RPMI8226 (cell line): Measurements from ENCODE around the gene GABBR2.
A peak's percentile ranks its signal among the peaks of the same experiment; 100 is the strongest.

ENCODE experiments used
- DNase-seq: peaks from one replicate; pipeline ENCODE4 v3.0.0-alpha.2; 2015

The GABBR2 gene

DNA sequence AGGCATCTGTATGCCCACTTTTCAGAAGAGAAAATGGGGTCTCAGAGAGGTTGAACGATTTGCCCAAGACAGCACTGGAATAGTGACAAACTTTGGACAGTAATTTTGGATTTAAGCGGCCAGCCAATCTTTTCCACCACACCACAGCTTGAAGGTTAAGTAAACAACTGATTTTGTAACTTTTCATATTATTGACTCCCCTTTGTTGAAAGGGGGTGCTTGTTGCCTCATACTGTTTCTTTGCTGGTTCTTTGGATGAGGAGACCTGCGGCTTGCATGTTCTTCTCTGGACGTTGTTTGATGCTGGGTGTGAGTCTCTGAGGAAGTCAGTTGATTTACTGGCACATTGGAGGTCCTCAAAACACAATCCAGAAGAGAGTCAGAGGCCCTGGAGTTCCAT, 11.7 kb upstream of the GABBR2 start:
- no peak for DNase-seq

DNA sequence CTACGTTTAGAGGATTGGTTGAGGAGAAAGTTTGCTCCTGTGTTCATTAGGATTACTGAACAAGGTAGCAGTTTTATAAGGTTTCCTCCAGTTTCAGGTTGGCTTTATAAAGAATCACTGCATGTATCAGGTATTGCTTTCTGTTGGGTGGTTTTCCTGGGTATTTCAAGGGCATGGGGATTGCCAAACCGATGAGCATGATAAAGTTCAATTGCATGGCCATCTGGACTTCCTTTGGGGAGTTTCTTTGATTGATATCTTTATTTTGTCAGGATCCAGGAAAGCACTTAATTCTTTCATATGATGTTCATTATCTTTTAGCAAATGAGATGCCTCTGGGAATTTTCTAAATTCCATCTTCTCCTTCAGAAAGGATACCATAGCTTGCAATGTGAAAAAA, 10.3 kb upstream of the GABBR2 start:
- DNase-seq = no peak

DNA sequence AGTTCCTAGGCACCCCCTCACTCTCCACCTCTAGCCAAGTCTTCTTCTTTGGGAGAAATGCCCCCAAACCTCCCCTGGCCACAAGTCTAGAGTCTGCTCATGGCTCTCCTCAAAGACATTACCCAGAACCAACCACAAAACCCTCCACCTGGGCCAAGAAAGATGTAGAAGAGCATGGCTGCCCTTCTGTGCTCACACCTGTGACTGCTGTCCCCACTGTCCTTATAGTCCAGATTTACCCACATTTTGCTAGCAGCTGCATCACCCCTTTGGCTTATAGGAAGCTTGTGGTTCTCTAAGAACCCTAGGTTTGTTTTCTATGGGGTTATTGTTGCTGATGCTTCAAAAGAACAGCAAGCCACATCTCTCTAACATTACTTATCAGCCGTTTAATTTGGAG, 6.1 kb upstream of the GABBR2 start:
- DNase-seq = no peak

DNA sequence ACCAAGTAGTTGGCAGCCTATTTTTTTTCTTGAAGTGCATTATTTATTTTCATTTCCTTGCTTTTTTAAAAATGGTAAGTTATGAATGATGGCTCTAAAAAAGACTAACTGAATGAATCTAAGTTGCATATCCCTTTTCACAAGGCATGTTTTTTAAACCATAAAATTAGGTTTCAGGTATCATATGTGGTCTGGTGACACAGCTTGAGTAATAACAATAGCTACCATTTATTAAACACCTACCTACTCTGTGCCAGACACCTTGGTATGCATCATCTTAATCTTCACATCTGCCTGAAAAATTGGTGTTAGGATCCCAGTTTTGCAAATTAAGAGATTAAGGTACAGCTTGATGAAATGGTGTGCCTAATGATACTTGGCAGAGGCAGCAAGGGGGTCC, 4.3 kb upstream of the GABBR2 start:
- no peak for DNase-seq

DNA sequence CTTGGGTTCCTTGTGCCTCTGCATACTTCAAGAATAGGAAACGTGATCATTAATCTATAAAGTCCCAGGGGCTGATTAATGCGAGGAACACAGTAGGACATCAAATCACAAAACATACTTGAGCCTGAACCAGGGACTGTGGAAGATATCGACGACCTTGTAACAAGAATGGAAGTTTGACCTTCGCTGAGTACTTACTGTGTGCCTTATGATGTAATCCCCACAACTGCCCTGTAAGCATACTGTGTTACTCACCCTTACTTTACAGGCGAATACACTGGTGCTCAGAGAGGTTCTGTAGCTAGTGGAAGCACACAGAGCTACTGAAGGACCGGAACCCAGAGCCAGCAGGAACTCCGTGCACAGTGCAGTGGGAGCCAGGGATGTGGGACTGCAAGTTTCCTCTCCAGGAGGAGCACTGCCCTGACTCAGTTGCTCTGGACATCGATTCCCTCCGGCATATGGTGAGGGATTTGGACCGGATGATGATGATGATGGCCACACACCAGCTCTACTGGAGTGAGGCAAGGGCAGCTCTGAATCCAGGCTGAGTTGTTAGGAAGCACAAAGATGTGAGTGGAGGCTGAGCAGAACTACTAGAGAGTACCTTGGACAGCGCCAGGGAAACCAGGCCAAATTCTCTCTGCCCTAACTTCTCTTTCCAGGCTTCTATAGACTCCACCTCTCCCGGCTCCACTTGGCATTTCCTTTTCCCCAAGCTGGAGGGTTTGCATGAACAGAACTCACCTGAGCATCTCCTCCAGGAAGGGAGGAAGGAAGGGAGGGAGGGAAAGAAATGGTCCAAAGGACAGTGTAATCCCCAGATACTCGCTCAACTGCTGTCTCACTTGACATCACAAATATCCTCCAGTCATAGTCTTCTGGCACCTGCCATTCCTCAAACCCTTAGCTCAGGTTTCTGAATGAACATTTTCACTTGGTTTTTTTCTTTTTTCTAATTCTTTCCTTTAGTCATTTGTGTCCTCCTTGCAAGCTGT, 1.5 kb upstream of the GABBR2 start:
- peak; percentile 11 for DNase-seq

DNA sequence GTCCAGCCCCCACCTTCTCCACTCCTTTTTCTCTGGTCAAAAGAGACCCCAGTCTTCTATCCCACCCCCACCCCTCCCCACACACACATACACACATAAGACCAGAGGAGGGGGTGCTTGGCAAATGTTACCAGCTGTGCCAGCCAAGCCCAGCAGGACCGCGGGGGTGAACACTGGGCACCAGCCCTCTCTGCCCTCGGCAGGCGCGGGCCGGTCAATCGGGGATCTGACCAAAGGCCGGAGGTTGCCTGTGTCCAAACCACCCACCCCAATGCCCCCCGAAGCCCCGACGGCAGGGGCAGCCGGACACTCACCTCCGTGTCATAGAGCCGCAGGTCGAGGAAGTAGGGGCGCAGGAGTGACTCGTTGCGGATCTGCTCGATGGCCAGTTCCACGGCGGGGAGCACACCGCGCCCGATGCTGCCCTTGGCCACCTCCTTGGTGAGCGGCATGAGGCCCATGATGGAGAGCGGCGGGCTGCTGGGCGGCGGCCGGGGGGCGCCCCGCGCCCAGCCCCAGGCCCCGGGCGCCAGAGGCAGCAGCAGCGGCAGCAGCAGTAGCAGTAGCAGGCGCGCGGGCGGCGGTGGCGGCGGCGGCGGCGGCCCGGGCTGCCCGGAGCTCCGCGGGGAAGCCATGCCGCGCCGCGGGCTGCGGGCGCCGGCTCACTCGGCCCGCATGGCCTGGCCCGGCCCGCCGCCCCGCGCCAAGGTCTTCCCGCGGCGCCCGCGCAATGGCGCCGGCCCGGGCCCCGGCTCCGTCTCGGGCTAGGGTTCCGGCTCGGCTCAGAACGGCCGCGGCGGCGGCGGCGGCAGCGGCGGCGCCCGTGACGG, 417 bp downstream of the GABBR2 start:
- DNase-seq = no peak

DNA sequence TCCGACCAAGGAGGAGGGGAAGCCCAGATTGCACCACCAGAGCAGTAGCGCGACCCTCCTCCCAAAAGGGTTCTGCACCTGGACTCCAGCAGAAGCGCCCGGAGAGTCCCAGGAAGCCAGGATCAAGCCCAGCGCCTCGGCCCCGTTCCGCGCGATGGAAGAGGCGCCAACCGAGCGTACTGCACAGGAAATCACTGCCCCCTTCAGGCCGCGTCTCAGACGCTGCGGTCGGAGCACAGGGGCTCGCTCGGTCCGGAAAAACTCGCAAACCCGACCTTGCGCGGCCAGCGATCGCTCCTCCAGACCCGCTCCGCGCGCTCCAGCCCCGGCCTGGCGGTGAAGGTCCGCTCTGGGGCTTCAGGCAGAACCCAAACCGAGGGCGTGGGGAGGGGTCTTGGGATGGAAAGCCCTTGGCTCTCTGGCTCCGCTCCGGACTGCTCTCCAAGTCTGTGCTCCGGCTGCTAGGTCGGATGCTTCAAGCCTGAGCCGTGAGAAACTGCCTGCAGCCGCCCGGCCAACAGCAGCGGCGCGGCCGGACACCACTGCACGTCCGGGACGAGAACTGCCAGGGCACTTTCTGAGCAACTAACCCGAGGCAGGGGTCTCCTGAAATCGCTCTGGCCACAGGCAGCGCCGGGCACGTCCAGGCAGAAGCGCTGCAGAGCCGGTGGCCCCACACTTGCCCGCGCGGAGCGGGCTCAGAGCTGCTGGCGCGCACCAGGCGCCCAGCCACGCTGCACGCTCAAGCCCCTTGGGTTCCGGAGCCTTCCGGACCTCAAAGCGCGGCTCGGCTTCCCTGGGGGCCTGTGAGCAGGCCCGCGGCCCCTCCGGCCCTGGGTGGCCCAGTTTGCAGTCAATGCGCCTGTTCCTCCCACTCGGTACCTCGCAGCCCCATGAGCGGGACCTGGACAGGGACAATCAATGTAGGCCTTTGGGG, 1.3 kb downstream of the GABBR2 start:
- DNase-seq = peak; percentile 43

DNA sequence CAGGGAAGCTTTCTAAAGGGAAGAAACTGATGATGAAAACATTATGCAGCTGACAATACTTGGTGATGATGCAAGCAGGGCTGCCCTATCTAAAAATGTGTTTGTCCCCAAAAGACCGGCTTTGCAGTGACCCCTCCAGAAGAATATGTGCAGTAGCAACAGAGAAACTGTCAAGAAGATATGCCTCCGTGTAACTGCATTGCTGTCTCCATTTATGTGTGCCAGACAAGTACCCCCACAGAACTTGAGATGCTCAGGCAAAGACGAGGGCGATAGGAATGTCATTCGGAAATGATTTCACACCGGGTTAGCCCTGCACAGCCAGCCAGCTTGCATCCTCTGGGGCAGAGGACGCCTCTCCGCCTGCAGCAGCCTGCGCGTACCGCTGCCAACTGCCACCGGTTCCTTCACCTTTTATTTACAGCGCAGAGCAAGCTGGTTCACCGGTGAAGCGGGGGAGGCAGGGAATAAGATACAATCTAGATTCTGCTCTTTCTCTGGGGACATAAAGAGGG, 2.0 kb downstream of the GABBR2 start:
- DNase-seq = peak; percentile 2

DNA sequence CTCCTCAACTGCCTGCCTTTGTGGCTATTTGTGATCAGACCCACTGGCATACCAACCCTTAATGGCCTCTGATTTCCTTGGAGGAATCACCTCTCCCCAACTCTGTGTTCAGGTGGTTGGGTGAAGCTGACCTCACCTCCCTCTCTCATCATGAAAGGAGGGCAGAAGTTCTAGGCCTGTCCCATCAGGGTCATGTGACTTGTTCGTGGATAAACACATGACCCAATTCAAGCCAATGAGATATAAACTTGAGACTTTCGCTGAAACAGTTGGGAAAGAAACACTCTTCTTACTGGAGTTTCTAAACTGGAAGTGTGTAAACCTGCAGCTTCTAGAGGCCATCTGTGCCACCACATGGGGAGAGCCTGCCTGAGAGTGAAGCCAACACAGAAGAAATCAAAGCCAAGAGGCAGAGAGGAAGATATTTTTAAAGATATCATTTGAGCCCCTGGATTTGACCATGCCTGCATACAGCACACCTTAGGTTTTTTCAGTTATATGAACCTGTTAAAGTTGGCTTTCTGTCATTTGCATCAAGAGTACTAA, 5.8 kb downstream of the GABBR2 start:
- DNase-seq = no peak

DNA sequence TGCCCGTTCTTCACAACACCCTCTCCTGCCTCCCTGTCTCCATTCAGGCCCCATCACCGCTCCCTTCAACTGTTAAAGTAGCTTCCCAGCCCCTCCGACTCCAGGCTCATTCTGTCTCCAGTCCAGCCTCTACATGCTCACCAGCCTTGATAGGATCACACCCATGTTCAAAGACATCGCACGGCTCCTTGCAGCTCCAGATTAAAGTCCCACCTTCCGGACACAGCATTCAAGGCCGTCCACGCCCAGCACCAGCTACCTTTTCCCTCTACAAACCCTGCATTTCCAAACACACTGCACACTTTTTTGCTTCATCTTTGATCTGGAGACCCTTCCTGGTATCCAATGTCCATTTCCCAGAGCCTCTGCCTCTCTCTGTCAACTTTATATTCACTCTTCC, 6.4 kb downstream of the GABBR2 start:
- no peak for DNase-seq

DNA sequence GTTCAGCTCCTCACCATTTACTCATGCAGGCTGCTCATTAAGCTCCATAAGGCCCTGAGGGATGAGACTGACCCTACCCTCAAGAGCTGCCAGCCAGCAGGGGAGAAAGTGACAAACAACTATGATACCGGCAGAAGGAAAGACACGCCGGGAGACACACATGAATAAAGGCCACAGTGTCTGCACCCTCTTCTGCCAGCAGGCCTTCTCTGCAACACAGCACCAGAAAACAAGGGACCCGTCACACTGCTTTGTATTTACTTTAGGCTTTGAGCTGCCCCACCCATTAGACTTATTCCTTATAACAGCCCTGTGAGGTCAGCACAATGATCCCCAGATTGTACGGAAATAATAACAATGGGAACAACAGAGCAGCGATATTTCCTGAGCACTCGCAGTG, 7.2 kb downstream of the GABBR2 start:
- no peak for DNase-seq

DNA sequence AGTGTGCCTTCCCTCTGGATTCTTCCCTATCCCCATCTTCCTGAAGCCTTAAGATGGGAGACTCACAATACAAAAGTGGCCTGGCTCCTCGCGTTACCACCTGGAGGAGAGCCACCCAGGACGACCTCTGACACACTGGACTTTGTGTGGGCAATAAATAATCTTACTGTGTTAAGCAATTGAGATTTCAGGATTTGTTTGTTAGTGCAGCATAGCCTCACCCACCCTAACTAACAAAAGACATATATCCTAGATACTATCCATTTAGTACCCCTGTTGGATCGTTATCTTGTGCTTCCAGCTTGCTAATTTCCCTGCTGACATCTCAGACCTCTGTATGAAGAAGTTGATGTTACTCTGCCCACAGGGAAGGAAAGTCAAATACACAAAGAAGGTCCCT, 7.9 kb downstream of the GABBR2 start:
- DNase-seq = no peak

DNA sequence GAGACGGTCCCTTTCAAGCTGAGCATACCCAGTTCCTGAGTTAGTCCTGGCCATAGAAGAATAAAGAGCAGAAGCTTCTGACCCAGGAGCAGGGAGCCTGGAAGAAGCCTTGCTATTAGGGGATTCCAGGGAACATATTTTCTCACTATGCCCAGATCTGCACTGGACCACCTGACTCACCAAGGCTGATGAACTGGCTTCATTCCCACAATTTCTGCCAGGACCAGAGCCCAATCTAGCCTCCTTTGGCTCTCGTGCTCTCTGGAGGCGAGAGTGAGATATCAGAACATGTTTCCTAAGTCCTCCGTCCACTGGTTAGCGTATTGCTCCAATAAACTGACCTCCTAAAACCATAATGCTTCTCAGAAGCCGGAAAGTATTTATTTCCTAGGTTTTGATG, 9.9 kb downstream of the GABBR2 start:
- DNase-seq = no peak

DNA sequence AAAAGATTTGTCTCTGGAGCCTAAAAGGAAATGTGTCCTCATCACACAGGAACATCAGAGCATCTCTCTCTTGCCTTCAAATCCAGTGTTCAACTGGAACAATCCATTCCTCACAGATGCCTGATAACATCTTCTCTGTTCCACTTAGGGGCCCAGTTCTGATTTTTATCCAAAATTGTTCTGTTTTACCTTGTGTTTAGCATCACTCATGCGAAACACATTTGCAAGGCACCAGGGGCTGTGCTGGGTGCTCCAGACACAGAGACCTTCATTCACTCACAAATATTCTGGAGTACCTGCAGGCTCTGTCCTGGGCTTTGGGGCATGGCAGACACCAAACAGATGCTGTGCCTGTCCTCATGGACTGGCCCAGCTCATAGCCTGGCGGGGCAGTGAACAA, 13.8 kb downstream of the GABBR2 start:
- DNase-seq = no peak

DNA sequence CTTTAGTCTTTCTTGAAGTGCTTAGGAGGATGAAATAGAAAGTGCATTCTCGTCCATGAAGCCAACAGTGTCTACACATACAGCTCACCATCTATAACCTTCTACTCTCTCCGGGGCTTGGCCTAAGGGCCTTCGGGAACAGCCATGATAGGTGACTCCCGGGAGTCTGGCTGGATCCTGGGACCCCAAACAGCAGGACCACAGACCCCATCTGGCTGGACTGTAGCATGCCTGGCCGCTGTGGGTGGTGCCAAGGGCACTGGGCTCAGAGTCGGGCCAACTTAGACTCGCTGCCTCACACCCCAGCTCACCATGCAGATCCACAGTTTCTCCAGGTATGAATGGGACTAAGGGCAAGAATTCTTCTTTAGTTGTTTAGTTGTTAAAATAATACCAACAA, 16.3 kb downstream of the GABBR2 start:
- no peak for DNase-seq

DNA sequence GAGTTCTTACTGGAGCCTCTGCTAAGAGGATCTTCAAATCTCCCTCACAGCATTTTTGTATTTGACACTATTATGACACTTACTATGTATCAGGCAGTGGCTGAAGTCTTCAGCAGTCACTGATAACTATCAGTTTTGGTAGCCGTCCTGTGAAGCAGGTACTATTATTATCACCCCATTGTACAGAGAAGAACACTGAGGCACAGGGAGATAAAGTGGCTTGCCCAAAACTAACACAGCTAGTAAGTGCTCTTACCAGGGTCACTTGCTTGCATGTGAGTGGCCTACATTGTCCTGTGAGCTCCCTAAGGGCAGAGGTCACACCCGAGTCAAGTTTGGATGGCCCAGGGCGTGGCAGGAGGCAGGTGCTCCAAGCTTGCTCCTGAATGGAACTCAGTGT, 16.8 kb downstream of the GABBR2 start:
- no peak for DNase-seq

DNA sequence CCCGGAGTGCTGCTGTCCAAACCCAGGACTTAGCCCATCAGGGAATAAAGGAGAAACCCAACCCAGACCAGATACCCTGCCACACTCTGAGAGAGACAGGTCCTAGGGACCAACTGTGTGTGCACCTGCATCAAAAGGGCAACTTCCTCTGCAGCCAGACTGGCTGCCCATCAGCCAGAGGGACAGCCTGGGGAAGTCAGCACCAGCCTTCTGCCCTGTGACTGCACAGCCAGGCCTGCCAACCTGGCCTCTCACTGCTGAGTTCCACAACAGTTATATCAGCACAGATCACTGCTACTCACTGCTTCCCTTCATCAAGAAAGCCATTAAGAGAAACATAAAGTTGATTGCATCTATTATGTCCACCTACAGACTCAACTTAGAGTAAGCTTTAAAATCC, 18.0 kb downstream of the GABBR2 start:
- DNase-seq = no peak

DNA sequence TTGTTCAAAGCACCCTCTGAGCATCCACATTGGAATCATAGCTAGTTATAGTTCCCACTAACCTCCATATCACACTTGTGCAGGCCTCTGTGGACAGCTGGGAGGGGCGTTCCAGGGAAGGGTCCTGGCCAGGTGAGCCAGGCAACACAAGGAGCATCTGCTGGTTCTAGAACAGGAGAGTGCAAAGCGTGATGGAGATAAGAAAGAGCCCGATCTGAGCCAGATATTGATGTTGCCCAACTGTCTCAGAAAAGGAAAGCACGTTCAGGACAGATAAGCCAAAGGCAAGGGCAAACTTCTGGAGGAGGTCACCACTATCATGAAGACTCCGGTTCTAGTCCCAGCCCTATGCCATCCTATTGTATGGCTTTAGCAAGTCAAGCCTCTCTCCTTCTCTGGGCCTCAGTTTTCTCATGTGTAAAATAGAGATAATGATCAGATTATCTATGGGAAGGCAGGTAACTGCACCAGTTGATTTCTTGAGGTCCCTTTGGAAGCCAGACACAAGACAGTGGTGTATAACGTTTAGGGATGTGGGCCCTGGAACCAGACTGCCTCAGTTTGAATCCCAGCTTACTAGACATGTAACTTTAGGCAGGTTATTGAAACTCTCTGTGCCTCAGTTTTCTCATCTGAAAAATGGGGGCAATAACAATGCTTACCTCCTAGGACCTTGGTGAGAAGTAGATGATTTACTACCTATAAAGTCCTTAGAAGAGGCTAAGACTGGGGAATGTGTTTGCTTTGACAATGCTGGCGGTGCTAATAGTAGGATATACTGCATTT, 19.8 kb downstream of the GABBR2 start:
- no peak for DNase-seq

DNA sequence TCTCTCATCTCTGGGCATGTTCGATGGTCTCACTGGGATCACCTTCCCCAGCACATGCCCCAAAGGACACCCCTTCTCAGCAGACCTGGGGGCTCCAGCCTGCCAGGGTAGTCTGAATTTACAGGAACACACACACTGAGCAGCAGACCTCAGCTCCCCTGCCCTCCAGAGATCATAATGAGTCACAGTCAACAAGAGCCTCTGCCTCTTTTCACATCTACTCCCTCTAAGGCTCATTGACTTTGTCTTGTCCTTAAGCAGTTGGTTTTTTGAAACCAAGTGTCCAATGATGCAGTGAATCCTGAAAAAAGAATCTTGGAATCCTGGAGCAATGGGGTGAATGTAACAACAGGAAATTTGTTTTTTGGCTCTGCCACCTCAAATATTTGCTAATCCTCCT, 20.8 kb downstream of the GABBR2 start:
- DNase-seq = no peak

DNA sequence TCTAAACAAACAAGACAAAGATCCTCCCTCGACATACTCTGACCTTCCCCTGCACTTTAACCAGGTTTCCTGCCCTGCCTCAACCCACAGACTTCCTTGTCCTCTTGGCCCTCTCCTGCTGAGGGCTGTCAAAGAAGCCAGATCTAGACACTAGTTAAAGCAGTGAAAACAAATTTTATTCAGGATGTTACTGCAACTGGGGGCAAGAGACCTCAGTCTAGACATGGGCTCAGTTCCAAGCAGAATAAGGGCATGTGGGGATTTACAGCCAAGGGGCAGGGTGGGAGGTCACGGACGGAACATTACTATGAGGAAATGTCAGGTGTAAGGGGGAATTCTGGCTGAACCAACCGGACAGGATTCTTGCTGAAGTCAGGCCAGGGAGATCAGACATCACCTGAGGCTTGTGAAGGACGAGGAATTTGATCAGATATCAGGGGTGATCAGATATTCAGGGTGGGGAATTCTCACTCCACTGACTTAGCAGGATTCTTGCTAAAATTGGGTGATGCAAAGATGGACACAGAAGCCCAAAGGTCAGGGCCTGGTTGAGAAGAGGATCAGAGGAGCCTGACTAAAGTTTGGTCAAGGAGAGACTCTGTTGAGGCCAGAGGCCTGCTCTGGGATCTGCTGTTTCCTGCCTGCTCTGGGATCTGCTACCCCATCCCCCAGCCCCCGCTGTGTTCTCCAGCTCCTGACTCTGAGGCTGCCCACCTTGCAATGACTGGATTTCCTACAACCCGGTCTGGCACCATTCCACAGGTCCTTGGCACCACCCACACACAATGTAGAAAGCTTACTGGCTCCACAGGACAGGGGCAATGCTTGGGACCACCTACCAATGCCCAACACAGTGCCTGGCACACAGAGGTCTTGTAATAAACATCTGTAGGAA, 21.5 kb downstream of the GABBR2 start:
- no peak for DNase-seq
